Heart left ventricle (tissue), 13 donors: ENCODE results near the gene MAP4K2.

Experiments used
- POLR2A ChIP-seq, 2 donors: fragments of 450-650 bp; IDR thresholded peaks; one replicate each; pipeline ENCODE4 v1.6.1; 2017; ENCODE audit warnings: antibody characterized with exemption in 2 of 2, mild to moderate bottlenecking in 2 of 2, moderate library complexity in 2 of 2
- TF ChIP-seq, protein P1 (sequence below), 12 donors: fragments of 200-600 bp; sonication (generic) in 4 of 12; IDR thresholded peaks; one replicate each; pipeline versions ENCODE4 v1.5.0 to v1.8.0; 2018 to 2022; ENCODE audit warnings: antibody characterized with exemption in 12 of 12, mild to moderate bottlenecking in 5 of 12
- donor health status: ischemic (EF 13 %, LVEDD 7.1; RV severe dilation, severe dysfunction).
- donor health status: DM: no; HTN: yes; CAD: no.
- donor health status: DM: no; HTN: no; CAD: no.
- donor health status: ischemic (EF 25% LVEDD 6.9; RV normal size, moderate dysfunction).
- donor health status: ischemic (EF 25% LVEDD 5.7; RV mildly dilated, moderate dysfunction).
- donor health status: ischemic (EF 35%, LVEDD 5.7; RV mildly dilated, moderate dysfunction).
- donor health status: nonischemic (EF 11% LVEDD 7.7; RV severe dilation, severe dysfunction).
- donor health status: DM: yes; HTN: yes; CAD: no.
- donor health status: PGD.
- donor health status: ischemic (EF 29% LVEDD 5.4; RV normal size, mild dysfunction).
- donor health status: nonischemic (EF 23%, LVEDD 6.1; RV moderate dilation, normal function).

DNA sequence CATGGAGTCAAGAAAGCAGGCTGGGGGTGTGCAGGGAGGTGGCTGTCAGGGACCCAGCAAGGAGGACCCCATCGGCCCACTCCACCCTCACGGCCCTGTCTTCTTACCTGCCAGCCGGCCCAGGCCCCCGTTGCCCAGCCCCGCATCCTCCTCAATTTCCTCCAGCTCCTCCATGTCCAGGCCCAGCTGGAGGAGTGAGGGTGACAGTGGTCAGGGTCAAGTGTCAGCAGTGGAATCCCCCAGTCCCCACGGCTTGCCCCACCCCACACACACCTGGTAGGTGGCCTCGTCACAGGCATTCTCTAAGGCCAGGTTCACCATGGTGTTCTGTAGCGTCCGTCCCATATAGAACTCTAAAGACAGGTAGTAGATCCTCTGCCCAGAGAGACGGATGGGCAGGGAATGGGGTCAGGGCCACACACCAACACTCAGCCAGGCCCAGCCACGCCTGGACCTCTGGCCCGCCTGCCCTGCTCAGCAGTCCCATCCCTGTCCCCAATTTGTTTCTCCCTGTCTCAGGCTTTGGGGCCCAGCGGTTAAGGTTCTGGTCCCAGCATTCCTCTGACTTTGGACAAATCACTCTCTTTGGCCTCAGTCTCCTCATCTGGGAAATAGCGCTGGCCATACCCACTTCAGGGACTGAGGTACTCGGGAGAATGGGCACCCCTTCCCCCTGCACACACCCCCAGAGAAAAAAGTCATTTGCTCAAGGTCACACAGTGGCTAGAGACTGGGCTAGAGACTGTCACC, 44.5 kb downstream of the MAP4K2 start:
- TF ChIP-seq, protein P1, sequence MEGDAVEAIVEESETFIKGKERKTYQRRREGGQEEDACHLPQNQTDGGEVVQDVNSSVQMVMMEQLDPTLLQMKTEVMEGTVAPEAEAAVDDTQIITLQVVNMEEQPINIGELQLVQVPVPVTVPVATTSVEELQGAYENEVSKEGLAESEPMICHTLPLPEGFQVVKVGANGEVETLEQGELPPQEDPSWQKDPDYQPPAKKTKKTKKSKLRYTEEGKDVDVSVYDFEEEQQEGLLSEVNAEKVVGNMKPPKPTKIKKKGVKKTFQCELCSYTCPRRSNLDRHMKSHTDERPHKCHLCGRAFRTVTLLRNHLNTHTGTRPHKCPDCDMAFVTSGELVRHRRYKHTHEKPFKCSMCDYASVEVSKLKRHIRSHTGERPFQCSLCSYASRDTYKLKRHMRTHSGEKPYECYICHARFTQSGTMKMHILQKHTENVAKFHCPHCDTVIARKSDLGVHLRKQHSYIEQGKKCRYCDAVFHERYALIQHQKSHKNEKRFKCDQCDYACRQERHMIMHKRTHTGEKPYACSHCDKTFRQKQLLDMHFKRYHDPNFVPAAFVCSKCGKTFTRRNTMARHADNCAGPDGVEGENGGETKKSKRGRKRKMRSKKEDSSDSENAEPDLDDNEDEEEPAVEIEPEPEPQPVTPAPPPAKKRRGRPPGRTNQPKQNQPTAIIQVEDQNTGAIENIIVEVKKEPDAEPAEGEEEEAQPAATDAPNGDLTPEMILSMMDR (IDR thresholded peaks at IDR 0.05) = no peak
- TF ChIP-seq POLR2A (IDR thresholded peaks at IDR 0.05) = no peak
